T-helper 22 cell (primary cell): ENCODE results near the gene CLIC3.
"Not testable (repeated sequence)": the region's sequence is repeated elsewhere in the genome, so short reads cannot be mapped to it uniquely, and the experiment has no call there.

Experiments
- DNase-seq: peaks from one replicate; pipeline ENCODE4 v3.0.0-alpha.2; 2020; ENCODE audit warnings: low read depth

Gene CLIC3

DNA sequence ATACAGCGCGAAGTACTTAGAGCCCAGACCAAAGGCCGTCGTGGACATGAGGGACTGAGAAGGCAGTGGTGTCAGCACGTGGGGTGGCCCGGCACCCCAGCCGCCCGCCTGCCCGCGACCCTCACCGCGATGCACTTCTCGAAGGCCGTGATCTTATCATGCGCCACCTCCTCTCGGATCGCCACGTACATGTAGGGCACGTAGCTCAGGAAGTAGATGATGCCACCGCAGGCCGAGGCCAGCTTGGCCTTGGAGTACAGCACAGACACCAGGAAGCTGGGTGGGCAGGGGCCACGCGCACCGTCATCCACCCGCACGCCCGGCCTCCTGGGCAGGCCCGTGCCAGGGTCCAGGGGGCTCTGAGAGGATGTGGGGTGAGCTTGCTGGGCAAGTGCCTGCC is 20.7 kb upstream of the CLIC3 start:
- no peak for DNase-seq

- DNase-seq = no peak
These were observed 20.1 kb upstream of the CLIC3 start for GRCh38 chr9:137016436-137016835.

- DNase-seq = no peak
These were observed 19.6 kb upstream of the CLIC3 start for GRCh38 chr9:137015976-137016375.

- no peak for DNase-seq
These were observed 19.2 kb upstream of the CLIC3 start for GRCh38 chr9:137015540-137015930.

- DNase-seq = no peak
These were observed 18.6 kb upstream of the CLIC3 start for GRCh38 chr9:137014776-137015539.

DNA sequence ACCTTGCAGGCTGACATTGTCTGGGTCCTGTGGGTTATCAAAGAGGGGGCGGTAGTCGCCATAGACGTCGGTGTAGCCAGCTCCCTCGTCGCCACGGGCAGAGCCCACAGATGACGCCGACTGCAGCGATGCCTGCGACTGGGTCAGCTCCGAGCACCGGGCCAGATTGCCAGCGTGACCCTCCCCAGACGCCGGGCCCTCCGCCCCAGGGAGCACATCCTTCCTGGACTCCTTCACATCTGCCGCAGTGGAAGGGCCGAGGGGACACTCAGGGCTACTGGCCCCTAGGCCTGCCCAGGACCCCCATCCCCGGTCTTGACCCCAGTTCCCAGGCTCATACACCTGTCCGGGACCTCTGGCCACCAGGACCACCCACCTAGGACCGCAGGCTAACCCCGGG is 17.8 kb upstream of the CLIC3 start:
- DNase-seq = no peak

- DNase-seq = no peak
These were observed 17.2 kb upstream of the CLIC3 start for GRCh38 chr9:137013571-137013940.

DNA sequence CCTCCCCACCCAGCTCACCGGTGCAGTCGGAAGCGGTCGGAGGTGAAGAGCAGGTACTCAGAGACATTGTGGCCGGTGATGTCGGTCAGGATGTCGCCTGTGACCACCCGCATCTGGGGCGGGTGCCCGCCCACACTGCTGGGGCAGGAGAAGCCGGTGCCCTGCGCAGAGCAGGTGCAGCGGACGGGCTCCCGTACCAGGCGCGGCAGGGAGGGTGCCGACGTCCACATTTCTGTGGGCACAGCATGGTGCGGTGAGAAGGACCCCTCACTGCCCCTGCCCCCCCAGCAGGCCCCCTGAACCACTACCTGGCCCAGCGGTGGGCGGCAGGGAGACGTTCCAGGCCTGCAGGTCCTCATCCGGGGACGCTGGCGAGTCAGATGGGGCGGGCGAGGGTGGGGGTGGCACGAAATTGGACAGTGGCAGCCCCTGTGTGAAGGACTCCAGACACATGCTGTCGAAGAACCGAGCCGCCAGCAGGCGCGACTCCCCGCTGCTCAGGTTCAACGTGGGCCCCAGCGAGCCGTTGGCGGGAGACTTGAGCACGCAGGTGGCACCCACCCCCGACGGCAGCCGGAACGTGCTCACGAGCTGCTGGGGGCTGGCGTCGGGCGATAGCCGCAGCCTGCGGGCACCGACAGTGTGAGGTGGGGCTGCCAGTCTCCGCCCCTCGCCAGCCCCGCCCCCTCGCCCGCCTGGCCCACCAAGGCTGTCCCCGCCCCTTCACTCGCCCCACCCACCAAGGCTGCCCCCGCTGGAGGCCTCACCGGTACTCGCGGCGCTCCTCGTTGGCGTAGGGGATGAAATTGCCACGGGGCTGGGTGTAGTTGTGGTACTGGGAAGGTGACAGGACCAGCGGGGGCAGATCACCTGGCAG is 16.6 kb upstream of the CLIC3 start:
- no peak for DNase-seq

DNA sequence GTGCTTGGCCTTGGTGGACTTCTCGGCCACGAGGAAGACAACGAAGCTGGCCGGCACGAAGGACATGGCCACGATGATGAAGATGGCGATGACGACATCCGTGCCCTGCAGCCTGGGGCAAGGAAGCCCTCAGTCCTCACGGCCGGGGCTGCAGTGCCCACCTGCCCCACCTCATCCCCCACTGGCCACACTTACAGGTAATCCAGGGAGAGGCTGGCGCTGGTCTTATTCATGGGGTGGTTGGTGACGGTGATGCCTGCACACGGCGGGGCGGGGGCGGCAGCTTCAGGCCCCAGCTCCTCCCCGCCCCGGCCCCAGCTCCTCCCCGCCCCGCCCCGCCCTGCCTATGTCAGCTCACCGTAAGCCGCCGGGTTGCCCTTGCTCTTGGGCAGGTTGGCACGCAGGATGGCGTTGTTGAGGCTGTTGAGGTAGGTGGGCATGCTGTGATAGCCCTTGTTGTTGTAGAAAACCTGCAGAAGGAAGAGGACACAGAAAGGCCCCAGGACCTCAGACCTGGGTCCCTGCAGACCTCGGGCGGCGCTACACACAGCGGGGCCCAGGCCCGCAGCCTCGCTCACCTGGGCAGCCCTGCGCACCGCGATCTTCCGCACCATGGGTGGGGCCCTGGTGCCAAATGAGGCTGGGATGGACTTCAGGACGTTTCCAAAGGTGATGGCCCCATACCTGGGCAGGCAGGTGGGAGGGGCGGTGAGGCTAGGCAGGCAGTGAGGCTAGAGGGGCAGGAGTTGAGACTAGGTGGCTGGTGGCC is 15.7 kb upstream of the CLIC3 start:
- DNase-seq = no peak

DNA sequence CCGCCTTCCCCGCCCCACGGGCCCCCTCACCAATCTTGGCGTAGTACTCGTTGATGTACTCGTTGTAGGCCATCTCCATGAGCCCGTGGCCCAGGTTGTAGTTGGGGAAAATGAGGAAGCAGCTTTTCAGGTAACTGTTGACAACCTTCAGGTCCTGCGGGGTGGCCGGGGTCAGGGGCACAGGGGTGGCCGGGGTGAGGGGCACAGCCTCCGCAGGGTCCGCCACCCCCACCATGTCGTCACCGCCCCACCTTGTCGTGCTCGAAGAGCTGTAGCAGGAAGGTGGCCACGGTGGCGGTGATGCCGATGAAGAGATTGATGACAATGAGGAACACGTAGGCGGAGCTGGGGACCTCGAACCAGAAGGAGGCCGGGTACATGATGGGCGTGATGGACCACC is 14.8 kb upstream of the CLIC3 start:
- no peak for DNase-seq

DNA sequence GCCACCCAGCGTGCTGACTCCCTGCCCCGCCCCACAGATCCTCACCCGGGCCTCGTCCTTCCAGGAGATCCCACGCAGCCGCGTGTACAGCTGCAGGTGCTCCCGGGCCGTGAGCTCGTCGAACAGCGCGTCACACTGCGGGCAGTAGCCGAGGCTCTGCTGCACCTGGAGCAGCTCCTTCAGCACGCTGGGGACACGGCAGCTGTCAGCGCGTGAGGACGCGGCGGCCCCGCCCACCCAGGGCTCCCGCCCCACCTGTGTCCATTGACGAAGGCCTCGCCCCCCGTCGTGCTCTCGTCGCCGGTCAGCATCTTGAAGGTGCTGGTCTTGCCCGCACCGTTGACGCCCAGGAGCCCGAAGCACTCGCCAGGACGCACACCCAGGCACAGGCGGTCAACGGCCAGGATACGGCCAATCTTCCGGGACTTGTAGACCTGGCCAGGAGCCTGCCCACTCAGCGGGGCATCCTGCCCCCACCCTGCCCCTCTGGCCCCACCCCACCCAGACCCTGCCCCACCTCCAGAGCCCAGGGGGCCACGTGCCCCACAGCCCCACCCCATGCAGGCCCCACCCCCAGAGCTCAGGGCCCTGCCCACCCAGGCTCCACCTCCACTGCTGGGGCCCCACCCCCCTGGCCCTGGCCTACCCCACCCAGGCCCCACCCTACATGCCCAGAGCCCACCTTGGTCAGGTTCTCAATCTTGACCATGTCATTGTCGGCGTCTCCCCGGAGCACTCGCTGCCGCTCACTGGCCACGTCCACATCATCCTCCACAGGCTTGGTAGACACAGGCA is 13.8 kb upstream of the CLIC3 start:
- no peak for DNase-seq

DNA sequence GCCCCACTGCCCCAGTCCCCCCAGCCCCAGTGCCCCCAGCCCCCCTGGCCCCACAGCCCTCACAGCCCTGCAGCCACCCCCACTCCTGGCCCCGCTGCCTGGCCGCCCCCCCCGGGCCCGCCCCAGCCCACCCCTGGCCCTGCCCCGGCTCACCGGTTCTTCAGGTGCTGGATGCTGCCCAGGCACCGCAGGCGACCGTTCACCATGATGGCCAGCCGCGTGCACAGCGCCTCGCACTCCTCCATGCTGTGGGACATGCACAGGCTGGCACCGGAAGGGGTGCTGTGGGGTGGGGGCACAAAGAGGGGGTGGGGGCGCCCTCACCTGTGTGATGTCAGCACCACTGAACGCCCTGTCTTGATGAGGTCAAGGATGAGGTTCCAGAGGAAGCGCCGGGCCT is 12.8 kb upstream of the CLIC3 start:
- no peak for DNase-seq

DNA sequence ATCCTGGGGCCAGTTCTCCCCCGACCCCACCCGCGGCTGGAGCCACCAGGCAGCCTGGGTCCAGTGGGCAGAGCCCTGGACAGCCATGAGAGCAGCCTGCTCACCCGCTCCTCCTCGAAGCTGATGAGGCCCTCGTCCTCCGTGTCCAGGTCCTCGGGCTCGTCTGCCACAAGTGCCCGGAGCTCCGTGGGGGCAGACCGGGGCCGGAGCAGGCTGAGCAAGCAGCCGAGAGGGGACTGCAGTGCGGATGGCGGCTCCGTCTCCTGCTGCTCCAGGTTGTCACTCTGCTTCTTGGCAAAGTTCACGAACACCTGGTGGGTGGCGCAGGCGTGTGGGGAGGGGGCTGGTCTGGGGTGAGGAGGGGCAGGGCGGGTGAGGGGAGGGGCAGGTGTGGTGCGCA is 11.9 kb upstream of the CLIC3 start:
- no peak for DNase-seq

DNA sequence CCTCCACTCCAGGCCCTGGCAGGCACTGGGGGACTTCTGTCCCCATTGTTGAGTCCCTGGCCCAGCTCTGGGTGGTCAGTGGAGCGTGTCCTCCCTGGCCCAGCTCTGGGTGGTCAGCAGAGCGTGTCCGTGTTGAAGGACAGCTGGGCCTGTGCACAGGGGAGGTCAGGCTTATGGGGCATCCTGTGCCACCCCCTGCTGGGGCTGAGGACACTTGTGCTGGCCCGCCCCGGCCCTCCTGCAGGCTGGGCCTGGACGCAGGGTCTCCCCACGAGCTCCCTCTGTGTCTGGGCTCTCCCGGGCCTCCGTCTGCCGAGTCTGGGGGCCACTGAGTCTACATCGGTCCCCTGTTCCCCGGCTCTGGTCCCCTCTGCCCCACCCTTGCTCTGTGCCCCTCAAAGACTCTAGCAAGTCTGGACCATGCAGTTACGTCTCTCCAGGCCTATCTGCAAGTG is 11.5 kb upstream of the CLIC3 start:
- no peak for DNase-seq

DNA sequence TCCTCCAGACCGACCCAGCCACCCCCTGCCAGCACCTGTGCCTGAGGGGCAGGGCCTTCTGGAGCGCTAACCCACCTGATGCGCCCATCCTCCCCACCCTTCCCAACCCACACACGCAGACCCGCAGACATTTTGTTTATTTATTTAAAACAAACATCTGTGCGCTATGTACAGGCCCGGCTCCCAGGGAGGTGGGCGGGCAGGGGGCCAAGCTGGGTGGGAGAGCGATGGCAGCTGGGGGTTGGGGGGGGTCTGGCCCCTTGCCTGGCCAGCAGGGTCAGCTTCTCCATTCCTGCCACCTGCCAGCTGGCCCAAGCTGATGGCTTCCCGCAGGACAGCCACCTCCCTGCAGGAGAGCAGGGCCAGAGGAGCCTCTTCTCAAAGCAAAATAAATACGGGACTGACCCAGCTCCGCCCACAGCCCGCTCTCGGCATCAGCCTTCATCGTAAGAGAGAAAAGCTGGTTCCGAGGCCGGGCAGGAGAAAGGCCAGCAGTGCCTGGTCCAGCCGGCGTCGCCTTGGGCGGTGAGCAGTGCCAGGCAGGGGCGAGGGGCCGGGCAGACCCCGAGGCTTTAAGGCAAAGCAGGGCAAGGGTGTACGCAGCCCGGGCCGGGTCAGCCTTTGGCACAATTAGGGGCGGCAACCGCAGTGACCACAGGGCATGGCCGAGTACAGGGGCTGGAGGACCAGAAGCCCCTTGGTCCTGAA is 10.9 kb upstream of the CLIC3 start:
- no peak for DNase-seq

GRCh38 chr9:137006116-137007003 is 10.0 kb upstream of the CLIC3 start:
- DNase-seq = no peak

GRCh38 chr9:137004285-137004684 is 7.9 kb upstream of the CLIC3 start:
- DNase-seq = not testable (repeated sequence)

DNA sequence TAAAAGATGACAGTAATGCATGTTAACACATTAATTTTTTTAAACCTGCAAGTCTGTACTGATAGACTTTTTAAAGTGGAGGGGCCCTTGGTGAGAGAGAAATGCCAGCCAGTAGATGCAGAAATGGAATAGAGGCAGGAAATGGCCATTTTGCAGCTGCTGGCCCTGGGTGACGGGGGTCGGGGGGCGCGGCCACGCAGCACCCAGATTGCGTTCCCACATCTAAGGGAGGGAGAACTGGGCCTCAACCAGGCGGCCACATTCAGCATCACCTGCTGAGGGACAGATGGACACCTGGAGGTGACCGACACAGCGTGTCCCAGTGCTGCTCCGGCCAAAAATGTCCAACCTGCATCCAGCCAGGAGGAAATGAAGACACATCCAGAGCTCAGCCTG is 6.3 kb upstream of the CLIC3 start:
- no peak for DNase-seq

DNA sequence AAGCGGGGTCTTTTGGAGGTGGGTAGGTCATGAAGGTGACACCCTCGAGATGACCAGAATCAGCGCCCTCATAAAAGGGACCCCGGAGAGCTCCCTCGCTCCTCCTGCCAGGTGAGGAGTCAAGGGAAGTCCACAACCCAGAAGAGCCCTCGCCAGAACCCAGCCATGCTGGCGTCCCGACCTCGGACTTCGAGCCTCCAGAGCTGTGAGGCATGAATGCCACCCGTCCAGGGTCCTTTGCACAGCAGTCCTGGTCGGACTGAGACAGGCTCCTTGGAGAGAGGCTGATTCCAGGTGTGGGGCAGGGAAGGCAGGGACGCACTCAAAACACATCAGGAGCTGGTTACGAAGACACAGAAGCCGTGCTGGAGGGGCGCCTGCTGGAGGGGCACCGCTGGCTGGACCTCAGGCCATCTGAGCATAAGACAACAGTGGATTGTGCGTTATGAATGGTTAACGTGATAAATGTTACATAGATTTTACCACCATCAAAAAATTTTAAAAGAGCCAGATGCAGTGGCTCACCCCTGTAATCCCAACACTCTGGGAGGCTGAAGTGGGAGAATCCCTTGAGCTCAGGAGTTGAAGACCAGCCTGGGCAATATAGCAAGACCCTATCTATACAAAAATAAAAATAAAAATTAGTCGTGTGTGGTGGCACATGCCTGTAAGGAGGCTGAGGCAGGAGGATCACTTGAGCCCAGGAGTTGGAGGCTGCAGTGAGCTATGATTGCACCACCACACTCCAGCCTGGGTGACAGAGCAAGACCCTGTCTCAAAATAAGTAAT is 5.7 kb upstream of the CLIC3 start:
- DNase-seq = no peak
